WTC11 (cell line): ENCODE results near the gene GNG13.

Experiments
- TF ChIP-seq, protein P1 (sequence below): fragments of 200-600 bp; IDR thresholded peaks from 2 replicates; pipeline ENCODE4 v1.8.0; 2022; ENCODE audit warnings: antibody characterized with exemption
- TF ChIP-seq, protein P2 (sequence below): sonication (generic); formaldehyde crosslinking; IDR thresholded peaks from 2 replicates; pipeline ENCODE4 v1.8.0; 2022; ENCODE audit warnings: mild to moderate bottlenecking, missing genetic modification reagents
- TF ChIP-seq, protein P3 (sequence below): sonication (generic); formaldehyde crosslinking; IDR thresholded peaks from 2 replicates; pipeline ENCODE4 v1.8.1; 2023; ENCODE audit warnings: mild to moderate bottlenecking, moderate library complexity, missing genetic modification reagents

DNA sequence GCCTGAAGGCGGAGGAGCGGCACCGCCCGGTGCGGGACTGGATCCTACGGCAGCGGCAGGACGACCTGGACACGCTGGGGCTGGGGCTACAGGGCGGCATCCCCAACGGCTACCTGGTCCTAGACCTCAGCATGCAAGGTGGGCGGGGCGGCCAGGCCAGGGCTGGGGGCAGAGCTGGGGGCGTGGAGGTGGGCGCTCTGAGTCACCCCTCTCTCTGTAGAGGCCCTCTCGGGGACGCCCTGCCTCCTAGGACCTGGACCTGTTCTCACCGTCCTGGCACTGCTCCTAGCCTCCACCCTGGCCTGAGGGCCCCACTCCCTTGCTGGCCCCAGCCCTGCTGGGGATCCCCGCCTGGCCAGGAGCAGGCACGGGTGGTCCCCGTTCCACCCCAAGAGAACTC, 32.1 kb downstream of the GNG13 start:
- TF ChIP-seq, protein P1, sequence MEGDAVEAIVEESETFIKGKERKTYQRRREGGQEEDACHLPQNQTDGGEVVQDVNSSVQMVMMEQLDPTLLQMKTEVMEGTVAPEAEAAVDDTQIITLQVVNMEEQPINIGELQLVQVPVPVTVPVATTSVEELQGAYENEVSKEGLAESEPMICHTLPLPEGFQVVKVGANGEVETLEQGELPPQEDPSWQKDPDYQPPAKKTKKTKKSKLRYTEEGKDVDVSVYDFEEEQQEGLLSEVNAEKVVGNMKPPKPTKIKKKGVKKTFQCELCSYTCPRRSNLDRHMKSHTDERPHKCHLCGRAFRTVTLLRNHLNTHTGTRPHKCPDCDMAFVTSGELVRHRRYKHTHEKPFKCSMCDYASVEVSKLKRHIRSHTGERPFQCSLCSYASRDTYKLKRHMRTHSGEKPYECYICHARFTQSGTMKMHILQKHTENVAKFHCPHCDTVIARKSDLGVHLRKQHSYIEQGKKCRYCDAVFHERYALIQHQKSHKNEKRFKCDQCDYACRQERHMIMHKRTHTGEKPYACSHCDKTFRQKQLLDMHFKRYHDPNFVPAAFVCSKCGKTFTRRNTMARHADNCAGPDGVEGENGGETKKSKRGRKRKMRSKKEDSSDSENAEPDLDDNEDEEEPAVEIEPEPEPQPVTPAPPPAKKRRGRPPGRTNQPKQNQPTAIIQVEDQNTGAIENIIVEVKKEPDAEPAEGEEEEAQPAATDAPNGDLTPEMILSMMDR, result no peak
- TF ChIP-seq, protein P2, sequence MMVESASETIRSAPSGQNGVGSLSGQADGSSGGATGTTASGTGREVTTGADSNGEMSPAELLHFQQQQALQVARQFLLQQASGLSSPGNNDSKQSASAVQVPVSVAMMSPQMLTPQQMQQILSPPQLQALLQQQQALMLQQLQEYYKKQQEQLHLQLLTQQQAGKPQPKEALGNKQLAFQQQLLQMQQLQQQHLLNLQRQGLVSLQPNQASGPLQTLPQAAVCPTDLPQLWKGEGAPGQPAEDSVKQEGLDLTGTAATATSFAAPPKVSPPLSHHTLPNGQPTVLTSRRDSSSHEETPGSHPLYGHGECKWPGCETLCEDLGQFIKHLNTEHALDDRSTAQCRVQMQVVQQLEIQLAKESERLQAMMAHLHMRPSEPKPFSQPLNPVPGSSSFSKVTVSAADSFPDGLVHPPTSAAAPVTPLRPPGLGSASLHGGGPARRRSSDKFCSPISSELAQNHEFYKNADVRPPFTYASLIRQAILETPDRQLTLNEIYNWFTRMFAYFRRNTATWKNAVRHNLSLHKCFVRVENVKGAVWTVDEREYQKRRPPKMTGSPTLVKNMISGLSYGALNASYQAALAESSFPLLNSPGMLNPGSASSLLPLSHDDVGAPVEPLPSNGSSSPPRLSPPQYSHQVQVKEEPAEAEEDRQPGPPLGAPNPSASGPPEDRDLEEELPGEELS (CRISPR knock-in tag), result no peak
- TF ChIP-seq, protein P3, sequence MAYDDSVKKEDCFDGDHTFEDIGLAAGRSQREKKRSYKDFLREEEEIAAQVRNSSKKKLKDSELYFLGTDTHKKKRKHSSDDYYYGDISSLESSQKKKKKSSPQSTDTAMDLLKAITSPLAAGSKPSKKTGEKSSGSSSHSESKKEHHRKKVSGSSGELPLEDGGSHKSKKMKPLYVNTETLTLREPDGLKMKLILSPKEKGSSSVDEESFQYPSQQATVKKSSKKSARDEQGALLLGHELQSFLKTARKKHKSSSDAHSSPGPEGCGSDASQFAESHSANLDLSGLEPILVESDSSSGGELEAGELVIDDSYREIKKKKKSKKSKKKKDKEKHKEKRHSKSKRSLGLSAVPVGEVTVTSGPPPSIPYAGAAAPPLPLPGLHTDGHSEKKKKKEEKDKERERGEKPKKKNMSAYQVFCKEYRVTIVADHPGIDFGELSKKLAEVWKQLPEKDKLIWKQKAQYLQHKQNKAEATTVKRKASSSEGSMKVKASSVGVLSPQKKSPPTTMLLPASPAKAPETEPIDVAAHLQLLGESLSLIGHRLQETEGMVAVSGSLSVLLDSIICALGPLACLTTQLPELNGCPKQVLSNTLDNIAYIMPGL, result no peak
